Bronchial epithelial cell (primary cell): Measurements from ENCODE around the gene OR10A2. TPM values are rescaled to one million over a fixed set of nuclear protein-coding genes. Genes with fewer than 3 reads are reported as not detected.

Experiments
- DNase-seq: peaks from one replicate; pipeline ENCODE4 v3.0.0-alpha.2; 2010; ENCODE audit warnings: low read depth
- FAIRE-seq: peaks from 2 replicates; lab custom pipeline; 2011; peaks lifted over from hg19 to GRCh38; lab: Jason Lieb, UNC
- H3K27me3 ChIP-seq: 2 replicates; pipeline ENCODE4 v1.5.1; 2011; ENCODE audit warnings: low read length; ENCODE audit not compliant: control insufficient read depth, insufficient read depth
- H3K36me3 ChIP-seq: 2 replicates; pipeline ENCODE4 v1.5.1; 2011; ENCODE audit warnings: low read length; ENCODE audit not compliant: control insufficient read depth, insufficient read depth
- H3K4me3 ChIP-seq: 2 replicates; pipeline ENCODE4 v1.5.1; 2011; ENCODE audit warnings: mild to moderate bottlenecking, low read depth, low read length, control low read depth
- CTCF ChIP-seq: IDR thresholded peaks from 2 replicates; pipeline ENCODE4 v1.5.1; 2011; ENCODE audit warnings: mild to moderate bottlenecking, moderate library complexity, low read length, control low read depth, inconsistent platforms; ENCODE audit not compliant: insufficient read depth, severe bottlenecking
- total RNA-seq: library from RNA; depleted of rRNA; stranded (reverse); fragments of >200 nt; gene quantifications from 2 replicates; pipeline ENCODE4 v1.2.1, GENCODE V29; 2014

Gene OR10A2
- total RNA-seq, 1 donor from 2014 or later, result not detected

GRCh38 chr11:6828103-6828502 lies 34.8 kb upstream of the OR10A2 start:
- no peak overlapping the region for H3K4me3 ChIP-seq
- no peak for FAIRE-seq
- no peaks in the 10 kb centered on the region for H3K36me3 ChIP-seq
- TF ChIP-seq CTCF, result no peak
- DNase-seq, result no peak
- H3K27me3 ChIP-seq, result no peaks in the 10 kb centered on the region

GRCh38 chr11:6833356-6833755 lies 29.5 kb upstream of the OR10A2 start:
- no peak for FAIRE-seq
- no peaks in the 10 kb centered on the region for H3K27me3 ChIP-seq

GRCh38 chr11:6834021-6834420 lies 28.8 kb upstream of the OR10A2 start:
- FAIRE-seq, result no peak
- H3K36me3 ChIP-seq, result no peaks in the 10 kb centered on the region
- H3K4me3 ChIP-seq, result no peak overlapping the region
- TF ChIP-seq CTCF, result no peak
- no peaks in the 10 kb centered on the region for H3K27me3 ChIP-seq
- no peak for DNase-seq

More at GRCh38 chr11:6833356-6833755, 29.5 kb upstream of the OR10A2 start:
- no peaks in the 10 kb centered on the region for H3K36me3 ChIP-seq
- DNase-seq, result no peak
- no peak for TF ChIP-seq CTCF
- no peak overlapping the region for H3K4me3 ChIP-seq

- FAIRE-seq, result no peak
- Histone ChIP-seq H3K27me3 (no peaks in the 10 kb centered on the region), H3K4me3 (no peak overlapping the region), H3K36me3 (no peaks in the 10 kb centered on the region)
- no peak for TF ChIP-seq CTCF
- DNase-seq, result no peak
Observed at GRCh38 chr11:6841694-6842093, 21.2 kb upstream of the OR10A2 start.

GRCh38 chr11:6843670-6844069 lies 19.2 kb upstream of the OR10A2 start:
- no peak for DNase-seq
- no peak overlapping the region for H3K4me3 ChIP-seq
- no peaks in the 10 kb centered on the region for H3K27me3 ChIP-seq
- no peaks in the 10 kb centered on the region for H3K36me3 ChIP-seq
- no peak for TF ChIP-seq CTCF
- FAIRE-seq, result no peak

GRCh38 chr11:6844356-6844755 lies 18.5 kb upstream of the OR10A2 start:
- DNase-seq (no peak), FAIRE-seq (no peak)
- no peak for TF ChIP-seq CTCF

More at GRCh38 chr11:6844356-6844755, 18.5 kb upstream of the OR10A2 start:
- no peaks in the 10 kb centered on the region for H3K36me3 ChIP-seq
- H3K27me3 ChIP-seq, result no peaks in the 10 kb centered on the region
- no peak overlapping the region for H3K4me3 ChIP-seq
